HEK293 (cell line): Measurements from ENCODE around the gene CFAP57.

ENCODE experiments used
- CTCF ChIA-PET: fragments of 350-600 bp; formaldehyde crosslinking; extraction: SDS; loops from one replicate; lab custom pipeline; 2021; ENCODE audit warnings: antibody characterized with exemption; lab: Yijun Ruan, JAX
- POLR2A ChIA-PET: fragments of 300-600 bp; formaldehyde crosslinking; extraction: SDS; loops from one replicate; lab custom pipeline; 2020; ENCODE audit warnings: antibody characterized with exemption, inconsistent platforms; lab: Yijun Ruan, JAX
- H3K27ac ChIP-seq: fragments of 200-500 bp; sonication (Bioruptor generic); 2 replicates; pipeline ENCODE4 v1.5.1; 2014; ENCODE audit warnings: low read depth, low read length, control low read depth, inconsistent platforms; ENCODE audit errors: extremely low read depth
- H3K36me3 ChIP-seq, 2 experiments: fragments of 200-500 bp in 1 of 2; sonication (Bioruptor generic) in 1 of 2; 1 replicate in 1 of 2; 2 replicates in 1 of 2; pipeline ENCODE4 v1.5.1; 2014 to 2017; ENCODE audit warnings: inconsistent platforms in 2 of 2, low read length in 2 of 2; ENCODE audit not compliant: control insufficient read depth in 2 of 2, insufficient read depth in 1 of 2
- H3K4me1 ChIP-seq: fragments of 200-500 bp; sonication (Bioruptor generic); 2 replicates; pipeline ENCODE4 v1.5.1; 2014; ENCODE audit warnings: mild to moderate bottlenecking, low read length, inconsistent platforms; ENCODE audit not compliant: control insufficient read depth, insufficient read depth
- H3K4me3 ChIP-seq: 2 replicates; pipeline ENCODE4 v1.5.1; 2011; ENCODE audit warnings: low read depth, mild to moderate bottlenecking, control low read depth, low read length, moderate library complexity
- H3K9me3 ChIP-seq: fragments of 200-500 bp; sonication (Bioruptor generic); 2 replicates; pipeline ENCODE4 v1.5.1; 2014; ENCODE audit warnings: low read depth, low read length, inconsistent platforms; ENCODE audit not compliant: control insufficient read depth, insufficient read depth
- CTCF ChIP-seq: fragments of 450-650 bp; formaldehyde crosslinking; IDR thresholded peaks from 2 replicates; pipeline ENCODE4 v1.5.1; 2016; ENCODE audit warnings: missing biosample characterization, missing genetic modification characterization
- KLF16 ChIP-seq: fragments of 450-650 bp; formaldehyde crosslinking; IDR thresholded peaks from 2 replicates; pipeline ENCODE4 v1.5.1; 2017; ENCODE audit warnings: missing biosample characterization, missing genetic modification characterization
- PRDM10 ChIP-seq: fragments of 450-650 bp; formaldehyde crosslinking; IDR thresholded peaks from 2 replicates; pipeline ENCODE4 v1.5.1; 2016; ENCODE audit warnings: missing biosample characterization, missing genetic modification characterization
- PRDM4 ChIP-seq: fragments of 450-650 bp; formaldehyde crosslinking; IDR thresholded peaks from 2 replicates; pipeline ENCODE4 v1.5.1; 2017; ENCODE audit warnings: missing biosample characterization, missing genetic modification characterization
- WT1 ChIP-seq: fragments of 450-650 bp; formaldehyde crosslinking; IDR thresholded peaks from 2 replicates; pipeline ENCODE4 v1.5.1; 2016; ENCODE audit warnings: missing biosample characterization, missing genetic modification characterization
- ZNF140 ChIP-seq: fragments of 450-650 bp; formaldehyde crosslinking; IDR thresholded peaks from 2 replicates; pipeline ENCODE4 v1.5.1; 2016; ENCODE audit warnings: missing biosample characterization, missing genetic modification characterization
- ZNF211 ChIP-seq: fragments of 450-650 bp; formaldehyde crosslinking; IDR thresholded peaks from 2 replicates; pipeline ENCODE4 v1.5.1; 2016; ENCODE audit warnings: low read depth, missing biosample characterization, missing genetic modification characterization
- ZNF239 ChIP-seq: fragments of 450-650 bp; formaldehyde crosslinking; IDR thresholded peaks from 2 replicates; pipeline ENCODE4 v1.5.1; 2016; ENCODE audit warnings: missing biosample characterization, missing genetic modification characterization
- ZNF292 ChIP-seq: fragments of 450-650 bp; formaldehyde crosslinking; IDR thresholded peaks from 2 replicates; pipeline ENCODE4 v1.5.1; 2016; ENCODE audit warnings: low read depth, missing biosample characterization, missing genetic modification characterization, borderline replicate concordance
- ZNF549 ChIP-seq: fragments of 450-650 bp; IDR thresholded peaks from 2 replicates; pipeline ENCODE4 v1.5.1; 2018; ENCODE audit warnings: missing biosample characterization, missing genetic modification characterization, mild to moderate bottlenecking, inconsistent platforms, moderate library complexity
- ZNF558 ChIP-seq: fragments of 450-650 bp; formaldehyde crosslinking; IDR thresholded peaks from 2 replicates; pipeline ENCODE4 v1.5.1; 2016; ENCODE audit warnings: missing biosample characterization, missing genetic modification characterization
- ZNF580 ChIP-seq: fragments of 450-650 bp; formaldehyde crosslinking; IDR thresholded peaks from 2 replicates; pipeline ENCODE4 v1.5.1; 2016; ENCODE audit warnings: missing biosample characterization, missing genetic modification characterization
- ZNF585B ChIP-seq: fragments of 450-650 bp; formaldehyde crosslinking; IDR thresholded peaks from 2 replicates; pipeline ENCODE4 v1.5.1; 2016; ENCODE audit warnings: missing biosample characterization, missing genetic modification characterization
- ZNF654 ChIP-seq: fragments of 450-650 bp; formaldehyde crosslinking; IDR thresholded peaks from 2 replicates; pipeline ENCODE4 v1.5.1; 2016; ENCODE audit warnings: low read depth, missing biosample characterization, missing genetic modification characterization
- ZNF677 ChIP-seq: fragments of 450-650 bp; IDR thresholded peaks from 2 replicates; pipeline ENCODE4 v1.5.0; 2018; ENCODE audit warnings: missing biosample characterization, mild to moderate bottlenecking, missing genetic modification characterization, moderate library complexity

Gene CFAP57

GRCh38 chr1:43140583-43140982, 31.5 kb upstream of the CFAP57 start:
- no peaks in the 10 kb centered on the region for H3K9me3 ChIP-seq

GRCh38 chr1:43143441-43143888, 28.7 kb upstream of the CFAP57 start:
- Histone ChIP-seq H3K27ac (no peak overlapping the region), H3K4me3 (no peak overlapping the region), H3K9me3 (no peaks in the 10 kb centered on the region), H3K36me3 (peaks cover 0 to 8% of the 10 kb centered on the region in 2 experiments; a peak in 1 of 3 replicates), H3K4me1 (no peaks in the 10 kb centered on the region)
- TF ChIP-seq PRDM10 (peak; percentile 98), ZNF654 (tag by site-specific recombination) (peak; percentile 33), ZNF558 (no peak), ZNF580 (tag by site-specific recombination) (peak; percentile 55; the same call in 1 of the 2 replicates), ZNF140 (tag by site-specific recombination) (no peak), CTCF (tag by site-specific recombination) (peak; percentile 47), ZNF585B (tag by site-specific recombination) (no peak)
- ChIA-PET CTCF (interaction anchor here (0.6 to 1.0 kb wide), 2 partner anchors 71 to 996 kb away, joined by 3 to 4 read pairs; no protein-coding TSS in a partner anchor), POLR2A (no interaction called here)

More at GRCh38 chr1:43140583-43140982, 31.5 kb upstream of the CFAP57 start:
- Histone ChIP-seq H3K36me3 (peaks cover 0 to 5% of the 10 kb centered on the region in 2 experiments; a peak in 1 of 3 replicates), H3K4me3 (no peak overlapping the region), H3K4me1 (no peaks in the 10 kb centered on the region), H3K27ac (no peak overlapping the region)
- CTCF ChIA-PET = no interaction called here
- TF ChIP-seq WT1 (tag by site-specific recombination) (no peak), ZNF211 (tag by site-specific recombination) (no peak), ZNF677 (tag by site-specific recombination) (no peak), ZNF140 (tag by site-specific recombination) (no peak), ZNF239 (tag by site-specific recombination) (no peak), PRDM4 (tag by site-specific recombination) (no peak), ZNF292 (tag by site-specific recombination) (no peak), KLF16 (no peak), ZNF549 (no peak)
- POLR2A ChIA-PET = no interaction called here
